Activated naive CD4-positive, alpha-beta T cell treated with anti-CD3 and anti-CD28 coated beads, Interleukin-2, amount 50 U/mL, for 24 hours (primary cell): ENCODE measurements around the gene GMDS.

Experiments used
- H3K27ac Mint-ChIP-seq: one replicate; pipeline ENCODE4 v1.8.0; 2021; ENCODE audit warnings: mild to moderate bottlenecking, mixed read lengths
- H3K27me3 Mint-ChIP-seq: one replicate; pipeline ENCODE4 v1.8.0; 2021; ENCODE audit warnings: mixed read lengths
- H3K36me3 Mint-ChIP-seq: one replicate; pipeline ENCODE4 v1.8.0; 2021; ENCODE audit warnings: mixed read lengths
- H3K4me1 Mint-ChIP-seq: one replicate; pipeline ENCODE4 v1.8.0; 2021; ENCODE audit warnings: mixed read lengths
- H3K4me3 Mint-ChIP-seq: one replicate; pipeline ENCODE4 v1.8.0; 2021; ENCODE audit warnings: mild to moderate bottlenecking, mixed read lengths
- H3K9me3 Mint-ChIP-seq: one replicate; pipeline ENCODE4 v1.8.0; 2021; ENCODE audit warnings: mixed read lengths

Gene GMDS

DNA sequence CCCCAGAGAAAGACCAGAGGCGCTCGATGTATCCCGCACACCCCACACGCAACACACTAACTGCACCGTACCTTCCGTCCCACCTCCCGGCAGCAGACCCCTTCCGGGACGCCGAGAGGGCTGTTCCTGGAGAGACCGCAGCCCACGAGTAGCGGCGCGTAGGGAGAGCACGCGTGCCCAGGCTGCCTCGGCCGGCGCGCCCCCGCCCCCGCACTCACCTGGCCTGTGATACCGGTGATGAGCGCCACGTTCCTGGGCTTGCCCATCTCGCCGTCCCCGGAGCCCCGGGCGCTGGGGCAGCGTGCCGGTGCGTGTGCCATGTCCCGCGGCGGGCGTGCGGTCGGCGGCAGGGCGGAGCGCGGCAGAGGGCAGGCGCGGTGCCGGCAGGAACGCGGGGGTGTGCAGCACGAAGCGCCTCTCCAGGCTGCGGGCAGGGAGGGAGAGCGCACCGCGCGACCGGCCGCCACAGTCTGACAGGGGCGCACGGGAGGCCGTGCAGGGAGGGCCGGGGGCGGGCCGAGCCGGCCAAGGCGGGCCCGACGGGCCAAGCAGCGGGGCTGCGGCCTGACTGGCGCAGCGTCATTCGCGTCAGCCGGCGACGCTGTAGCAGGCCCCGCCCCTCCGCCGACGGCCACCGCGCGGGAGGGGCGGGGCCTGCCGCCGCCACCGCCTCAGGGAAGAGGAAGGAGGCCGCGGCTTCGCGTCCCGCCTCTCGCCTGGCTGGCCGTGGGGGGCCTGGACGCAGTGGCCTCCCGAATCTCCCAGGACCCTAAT, at the start of gene GMDS:
TSS of gene GMDS (minus strand) at position 503 of the 774 bp plus-strand sequence.
- no peaks in the 10 kb centered on the region for H3K9me3 Mint-ChIP-seq
- H3K36me3 Mint-ChIP-seq = peaks cover 2% of the 10 kb centered on the region
- peak within 1 kb of the TSS; percentile 92 for H3K27ac Mint-ChIP-seq
- H3K27me3 Mint-ChIP-seq = no peaks in the 10 kb centered on the region
- H3K4me1 Mint-ChIP-seq = peaks cover 71% of the 10 kb centered on the region
- peak within 1 kb of the TSS; percentile 92 for H3K4me3 Mint-ChIP-seq

DNA sequence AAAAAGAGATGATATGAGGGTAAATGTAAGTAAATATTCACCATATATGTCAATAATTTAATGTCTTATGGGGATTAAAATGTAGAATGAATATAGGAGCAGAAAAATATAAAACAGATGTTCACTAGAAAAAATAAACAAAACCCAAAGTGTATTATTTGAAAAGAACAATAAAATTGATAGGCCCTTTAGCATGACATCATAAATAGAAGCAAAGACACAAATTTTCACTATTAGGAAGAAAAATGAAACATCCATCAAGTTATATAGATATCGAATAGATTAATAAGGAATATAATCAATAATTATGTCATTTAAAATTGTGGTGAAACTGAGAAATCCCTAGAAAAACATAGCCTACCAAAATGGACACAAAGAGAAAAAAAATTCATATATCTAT, 40.1 kb upstream of the GMDS start:
- Mint-ChIP-seq H3K9me3 (peaks cover 31% of the 10 kb centered on the region), H3K4me1 (no peaks in the 10 kb centered on the region), H3K27me3 (no peaks in the 10 kb centered on the region), H3K27ac (no peak overlapping the region), H3K36me3 (peaks cover 44% of the 10 kb centered on the region), H3K4me3 (no peak overlapping the region)

DNA sequence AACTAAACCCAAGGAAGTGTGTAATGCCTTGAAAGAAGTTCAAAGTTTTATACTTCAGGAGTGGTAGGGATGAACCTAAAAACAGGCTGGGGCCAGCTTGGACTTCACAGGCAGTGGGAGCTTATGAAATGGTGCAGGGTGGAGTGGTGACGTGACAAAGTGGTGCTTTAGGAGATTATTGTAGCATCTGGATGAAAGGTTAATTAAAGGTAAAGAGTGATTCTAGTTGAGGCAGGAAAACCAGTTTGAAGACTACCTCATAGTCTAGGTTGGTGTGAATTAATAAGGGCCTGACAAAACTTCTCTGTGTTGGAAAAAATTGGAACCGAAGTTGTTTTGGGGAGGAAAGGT, 30.5 kb upstream of the GMDS start:
- Mint-ChIP-seq H3K27ac (no peak overlapping the region), H3K9me3 (peaks cover 25% of the 10 kb centered on the region), H3K4me3 (no peak overlapping the region), H3K36me3 (peaks cover 53% of the 10 kb centered on the region), H3K4me1 (no peaks in the 10 kb centered on the region), H3K27me3 (no peaks in the 10 kb centered on the region)

DNA sequence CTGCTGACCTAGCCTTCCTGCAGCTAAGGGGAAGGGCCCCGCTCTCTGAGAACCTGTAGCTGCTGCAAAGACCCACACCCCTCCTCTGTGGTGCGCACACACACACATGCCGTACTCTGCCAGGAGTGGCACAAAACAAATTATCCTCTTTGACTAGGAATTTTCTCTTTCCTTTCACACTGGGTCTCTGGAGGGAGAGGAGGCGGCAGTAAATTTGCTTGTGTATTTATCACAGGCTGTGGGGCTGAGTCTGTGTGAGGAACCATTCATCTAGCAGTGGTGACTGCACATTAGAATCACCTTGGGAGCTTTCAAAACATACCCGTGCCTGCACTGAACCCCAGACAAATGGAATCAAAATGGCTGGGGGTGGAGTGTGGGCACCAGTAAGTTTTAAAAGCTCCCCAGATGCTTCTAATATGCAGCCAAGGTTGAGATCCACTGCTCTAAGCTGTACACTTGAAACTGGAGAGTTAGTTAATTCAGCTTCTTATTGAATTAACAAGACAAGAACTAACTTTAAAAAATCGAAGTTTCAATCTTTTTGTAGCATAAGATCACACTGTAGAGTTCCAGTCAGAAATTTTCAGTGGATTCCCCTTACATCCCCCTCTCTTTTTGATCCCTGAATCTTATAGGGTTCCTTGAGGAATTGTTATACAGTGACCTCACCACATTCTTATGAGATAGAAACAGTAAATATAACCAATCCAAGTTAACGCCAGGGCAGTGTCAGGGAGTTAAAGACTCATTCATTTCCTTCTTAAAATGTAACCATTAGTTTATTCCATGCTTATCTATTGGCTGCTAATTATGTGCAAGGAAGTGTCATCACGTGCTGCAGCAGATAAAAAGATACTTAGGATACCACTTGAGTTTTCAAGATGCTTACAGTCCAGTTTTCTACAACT, 29.8 kb upstream of the GMDS start:
- Mint-ChIP-seq H3K36me3 (peaks cover 52% of the 10 kb centered on the region), H3K4me1 (no peaks in the 10 kb centered on the region), H3K27ac (no peak overlapping the region), H3K27me3 (no peaks in the 10 kb centered on the region), H3K4me3 (no peak overlapping the region), H3K9me3 (peaks cover 20% of the 10 kb centered on the region)

DNA sequence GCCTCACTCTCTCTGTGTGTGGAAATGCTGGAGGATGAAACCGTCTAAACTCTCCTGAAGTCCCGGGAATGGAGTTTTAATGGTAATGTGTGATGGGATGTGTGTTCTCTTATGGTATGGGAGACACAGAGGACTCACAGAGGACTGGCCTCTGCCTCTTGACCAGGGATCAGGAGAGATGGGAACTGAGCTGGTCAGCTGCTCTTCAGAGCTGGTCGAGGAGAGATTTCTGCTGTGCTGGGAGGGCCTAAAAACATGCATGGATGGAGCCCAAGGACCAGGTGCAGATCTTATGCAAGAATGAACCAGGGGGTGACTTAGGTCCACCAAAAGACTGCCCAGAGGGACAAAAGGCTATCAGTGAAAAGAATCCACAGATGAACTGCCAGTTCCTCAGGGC, 27.3 kb upstream of the GMDS start:
- H3K9me3 Mint-ChIP-seq = peaks cover under 1% of the 10 kb centered on the region
- no peak overlapping the region for H3K27ac Mint-ChIP-seq
- no peaks in the 10 kb centered on the region for H3K4me1 Mint-ChIP-seq
- H3K4me3 Mint-ChIP-seq = no peak overlapping the region
- H3K36me3 Mint-ChIP-seq = peaks cover 46% of the 10 kb centered on the region
- no peaks in the 10 kb centered on the region for H3K27me3 Mint-ChIP-seq

DNA sequence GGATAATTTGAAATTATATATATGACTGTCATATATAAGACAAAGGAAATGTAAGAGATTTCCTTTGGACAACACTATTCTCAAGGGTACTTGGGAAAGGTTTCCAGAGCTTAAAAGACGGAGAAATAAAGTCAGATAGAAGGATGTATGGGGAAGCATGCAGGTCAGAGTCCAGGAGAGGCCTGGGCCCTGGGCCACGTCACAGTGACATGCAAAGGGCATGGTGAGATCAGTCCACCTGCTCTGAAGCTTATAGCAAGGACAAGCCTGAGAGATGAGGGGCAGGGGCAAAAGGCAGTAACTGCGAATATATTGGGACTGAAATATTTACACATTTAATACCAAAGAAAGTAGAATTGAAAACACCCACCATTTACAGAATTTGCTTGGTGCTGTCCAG, 24.6 kb upstream of the GMDS start:
- Mint-ChIP-seq H3K9me3 (no peaks in the 10 kb centered on the region), H3K27me3 (no peaks in the 10 kb centered on the region), H3K4me3 (no peak overlapping the region), H3K27ac (no peak overlapping the region), H3K4me1 (no peaks in the 10 kb centered on the region), H3K36me3 (peaks cover 45% of the 10 kb centered on the region)

DNA sequence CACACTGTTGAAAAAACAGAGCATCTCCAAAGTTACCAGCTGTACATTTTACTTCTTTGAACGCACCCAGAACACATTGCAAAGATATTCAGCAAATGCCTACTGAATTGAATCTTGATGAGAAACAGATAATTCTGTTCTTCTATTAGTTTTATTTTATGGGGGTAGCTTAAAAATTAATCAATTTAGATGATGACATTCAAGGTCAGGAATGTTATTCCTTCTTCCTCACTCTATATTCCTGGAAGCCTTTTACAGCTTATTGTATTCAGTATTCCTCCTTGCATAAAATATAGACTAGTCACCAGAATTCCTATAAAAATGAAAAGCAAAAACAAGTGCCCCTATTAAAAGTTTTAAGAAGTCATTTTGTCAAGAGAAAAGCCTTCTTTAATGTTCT, 21.4 kb upstream of the GMDS start:
- Mint-ChIP-seq H3K9me3 (no peaks in the 10 kb centered on the region), H3K36me3 (peaks cover 42% of the 10 kb centered on the region), H3K4me3 (no peak overlapping the region), H3K27me3 (no peaks in the 10 kb centered on the region), H3K4me1 (peaks cover 9% of the 10 kb centered on the region), H3K27ac (no peak overlapping the region)

DNA sequence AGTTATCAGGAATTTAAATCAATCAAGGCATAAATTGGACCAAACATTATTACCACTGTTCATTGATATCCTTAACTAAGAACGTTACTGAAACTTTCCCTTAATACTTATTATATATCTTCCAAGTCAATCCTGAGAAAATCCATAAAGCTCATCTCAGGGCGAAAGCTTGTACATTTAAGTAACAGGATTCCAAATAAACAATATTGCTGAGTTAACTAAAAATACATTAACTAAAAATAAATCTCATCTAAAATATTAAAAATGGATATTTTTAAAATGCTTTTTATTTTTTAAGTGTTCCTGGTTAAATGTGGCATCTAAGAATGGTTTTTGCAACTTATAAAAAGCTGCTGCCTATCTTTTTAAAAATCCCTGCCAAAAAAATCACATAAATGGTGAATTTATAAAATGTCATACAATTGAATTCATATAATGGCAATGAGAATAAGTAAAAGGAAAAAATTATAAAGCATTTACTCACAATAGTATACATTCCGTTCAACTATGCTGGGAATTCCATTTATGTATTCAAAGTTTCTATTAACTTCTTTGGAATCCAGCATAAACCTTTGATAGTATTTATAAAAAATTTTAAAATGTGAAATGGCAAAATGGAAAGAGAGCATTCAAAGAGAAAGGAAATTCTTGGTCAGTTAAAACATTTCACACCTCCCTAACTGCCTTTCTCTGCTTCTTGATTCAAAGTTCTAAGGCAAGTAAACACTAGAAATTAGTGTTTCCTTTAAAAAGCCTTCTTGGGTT, 20.8 kb upstream of the GMDS start:
- H3K27ac Mint-ChIP-seq = no peak overlapping the region
- peaks cover 9% of the 10 kb centered on the region for H3K4me1 Mint-ChIP-seq
- H3K36me3 Mint-ChIP-seq = peaks cover 42% of the 10 kb centered on the region
- no peaks in the 10 kb centered on the region for H3K9me3 Mint-ChIP-seq
- H3K27me3 Mint-ChIP-seq = no peaks in the 10 kb centered on the region
- H3K4me3 Mint-ChIP-seq = no peak overlapping the region

DNA sequence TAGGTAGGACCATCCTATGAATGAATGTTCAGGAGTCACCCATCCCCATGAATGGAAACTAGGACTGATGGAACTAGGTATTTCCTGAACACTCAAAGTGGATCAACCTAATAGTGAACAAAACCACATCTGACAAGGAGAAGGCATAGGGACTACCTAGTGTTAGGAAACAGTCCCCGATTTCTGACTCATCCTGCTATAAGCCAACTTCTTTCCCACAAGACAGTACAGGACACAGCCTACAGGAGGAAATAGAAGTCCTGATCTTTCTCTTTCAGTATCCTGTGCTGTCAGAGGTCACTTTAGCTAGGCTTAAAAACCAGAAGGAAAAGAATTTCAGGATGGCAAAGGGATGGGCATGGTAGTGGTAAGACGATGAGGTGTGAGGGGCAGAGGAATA, 19.5 kb upstream of the GMDS start:
- Mint-ChIP-seq H3K36me3 (peaks cover 35% of the 10 kb centered on the region), H3K9me3 (no peaks in the 10 kb centered on the region), H3K27me3 (no peaks in the 10 kb centered on the region), H3K4me3 (no peak overlapping the region), H3K27ac (no peak overlapping the region), H3K4me1 (peaks cover 9% of the 10 kb centered on the region)

DNA sequence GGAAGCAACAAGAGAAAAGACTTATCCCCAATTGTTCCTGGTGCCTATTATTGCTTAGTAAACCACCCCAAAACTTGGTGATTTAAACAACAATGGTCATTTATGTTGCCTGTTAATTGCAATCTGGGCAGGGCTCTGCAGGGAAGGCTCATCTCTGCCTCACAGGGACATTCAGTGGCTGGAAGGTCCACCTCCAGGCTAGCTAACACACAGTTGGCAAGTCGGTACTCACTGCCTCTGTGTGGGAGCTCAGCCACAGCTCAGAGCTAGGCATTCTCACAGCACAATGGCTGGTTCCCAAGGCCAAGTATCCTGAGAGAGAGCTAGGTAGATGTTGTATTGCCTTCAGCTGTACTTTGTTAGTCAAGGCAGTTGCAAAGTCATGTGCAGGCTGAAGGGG, 18.5 kb upstream of the GMDS start:
- no peaks in the 10 kb centered on the region for H3K27me3 Mint-ChIP-seq
- H3K36me3 Mint-ChIP-seq = peaks cover 32% of the 10 kb centered on the region
- no peak overlapping the region for H3K27ac Mint-ChIP-seq
- H3K4me3 Mint-ChIP-seq = no peak overlapping the region
- no peaks in the 10 kb centered on the region for H3K9me3 Mint-ChIP-seq
- peaks cover 9% of the 10 kb centered on the region for H3K4me1 Mint-ChIP-seq

DNA sequence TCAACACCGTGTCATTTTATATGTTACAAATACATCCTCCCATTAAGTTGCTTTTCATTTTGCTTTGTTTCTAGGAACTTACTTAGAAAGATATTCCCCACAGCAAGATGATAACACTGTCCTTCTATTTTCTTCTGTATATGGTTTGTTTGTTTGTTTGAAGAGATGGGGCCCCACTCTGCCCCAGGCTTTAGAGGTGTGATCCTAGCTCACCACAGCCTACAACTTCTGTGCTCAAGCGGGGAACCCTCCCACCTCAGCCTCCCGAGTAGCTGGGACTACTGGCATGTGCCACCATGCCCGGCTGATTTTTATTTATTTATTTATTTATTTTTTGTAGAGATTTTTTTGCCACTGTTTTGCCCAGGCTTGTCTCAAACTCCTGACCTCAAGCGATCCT, 14.2 kb upstream of the GMDS start:
- peaks cover 15% of the 10 kb centered on the region for H3K4me1 Mint-ChIP-seq
- H3K4me3 Mint-ChIP-seq = no peak overlapping the region
- no peaks in the 10 kb centered on the region for H3K27me3 Mint-ChIP-seq
- H3K27ac Mint-ChIP-seq = no peak overlapping the region
- H3K9me3 Mint-ChIP-seq = no peaks in the 10 kb centered on the region
- peaks cover 37% of the 10 kb centered on the region for H3K36me3 Mint-ChIP-seq

DNA sequence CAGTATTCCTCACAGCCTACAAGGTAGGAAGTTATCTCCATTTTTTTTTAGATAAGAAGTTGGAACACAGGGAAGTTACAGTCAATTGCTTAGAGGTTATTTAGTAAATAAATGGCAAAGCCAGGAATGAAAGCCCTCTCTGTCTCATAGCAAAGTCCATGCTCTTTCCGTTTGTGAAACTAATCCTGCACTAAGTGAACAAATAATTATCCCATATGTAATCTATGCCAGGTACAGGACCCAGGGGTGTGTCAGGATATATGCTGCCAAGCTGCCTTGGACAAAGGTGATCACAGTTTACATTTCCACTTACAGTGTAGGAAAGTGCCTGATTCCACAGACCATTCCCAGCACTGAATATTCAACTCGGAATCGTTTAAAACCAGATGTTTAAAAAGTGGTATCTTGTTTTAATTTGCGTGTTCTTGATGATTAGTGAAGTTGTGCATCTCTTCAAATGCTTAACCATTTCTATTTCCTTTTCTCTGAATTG, 13.6 kb upstream of the GMDS start:
- peaks cover 37% of the 10 kb centered on the region for H3K36me3 Mint-ChIP-seq
- peaks cover 15% of the 10 kb centered on the region for H3K4me1 Mint-ChIP-seq
- H3K27ac Mint-ChIP-seq = no peak overlapping the region
- H3K4me3 Mint-ChIP-seq = no peak overlapping the region
- no peaks in the 10 kb centered on the region for H3K27me3 Mint-ChIP-seq
- no peaks in the 10 kb centered on the region for H3K9me3 Mint-ChIP-seq

DNA sequence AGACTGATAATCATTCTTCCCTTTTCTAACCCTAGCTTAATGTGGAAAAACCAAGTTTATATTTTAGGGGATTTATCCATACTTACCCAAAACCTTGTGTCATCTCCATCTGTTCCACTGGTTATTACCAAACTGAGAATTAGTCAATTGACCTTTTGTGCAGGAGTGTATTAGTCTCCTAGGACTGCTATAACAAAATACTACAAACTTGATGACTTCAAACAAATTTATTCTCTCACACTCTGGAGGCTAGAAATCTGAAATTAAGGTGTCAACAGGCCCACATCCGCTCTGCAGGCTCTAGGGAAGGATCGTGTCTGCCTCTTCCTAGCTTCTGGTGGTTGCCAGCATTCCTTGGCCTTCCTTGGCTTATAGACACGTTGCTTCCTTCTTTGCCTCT, 12.7 kb upstream of the GMDS start:
- Mint-ChIP-seq H3K27me3 (no peaks in the 10 kb centered on the region), H3K4me3 (no peak overlapping the region), H3K9me3 (no peaks in the 10 kb centered on the region), H3K4me1 (peaks cover 15% of the 10 kb centered on the region), H3K36me3 (peaks cover 40% of the 10 kb centered on the region), H3K27ac (no peak overlapping the region)

DNA sequence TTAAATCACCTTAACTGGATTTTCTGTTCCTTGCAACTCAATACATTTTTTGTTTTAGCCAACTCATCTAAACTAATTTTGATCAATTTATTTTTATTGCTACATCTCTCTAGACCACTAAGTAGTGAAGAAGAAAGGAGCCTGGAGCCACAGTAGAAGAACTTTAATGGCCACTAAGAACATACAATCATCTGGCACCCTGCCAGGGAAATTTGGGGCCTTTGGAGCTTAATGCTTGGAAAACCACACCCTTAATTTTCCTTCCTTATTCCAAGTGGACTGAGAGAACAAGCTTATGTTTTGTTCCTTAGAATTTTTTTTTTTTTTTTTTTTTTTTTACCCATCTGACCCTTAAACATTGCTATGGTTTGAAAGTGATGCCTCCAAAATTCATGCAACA, 12.0 kb upstream of the GMDS start:
- Mint-ChIP-seq H3K9me3 (no peaks in the 10 kb centered on the region), H3K4me3 (no peak overlapping the region), H3K4me1 (peaks cover 10% of the 10 kb centered on the region), H3K27ac (no peak overlapping the region), H3K27me3 (no peaks in the 10 kb centered on the region), H3K36me3 (peaks cover 40% of the 10 kb centered on the region)

DNA sequence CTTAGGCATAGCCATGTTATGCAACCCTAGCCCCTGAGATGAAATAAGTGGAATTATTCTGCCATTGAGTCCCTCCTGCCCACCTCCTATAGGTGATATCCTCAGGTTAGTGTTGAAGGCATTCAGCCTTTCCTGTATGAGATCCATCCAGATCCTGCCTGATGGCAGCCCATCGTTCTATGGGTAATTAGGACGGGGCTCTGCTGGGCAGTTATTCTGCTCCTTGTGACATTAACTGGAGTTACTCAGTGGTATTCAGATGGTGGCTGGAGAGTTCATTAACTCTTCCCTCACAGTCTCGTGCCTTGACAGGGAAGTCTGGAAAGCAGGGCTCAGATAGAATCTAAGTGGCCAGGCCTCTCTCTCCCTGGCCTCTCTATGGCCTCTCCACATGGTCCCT, 9.3 kb upstream of the GMDS start:
- H3K4me3 Mint-ChIP-seq = no peak overlapping the region
- H3K27me3 Mint-ChIP-seq = no peaks in the 10 kb centered on the region
- peaks cover 6% of the 10 kb centered on the region for H3K4me1 Mint-ChIP-seq
- H3K9me3 Mint-ChIP-seq = no peaks in the 10 kb centered on the region
- no peak overlapping the region for H3K27ac Mint-ChIP-seq
- peaks cover 42% of the 10 kb centered on the region for H3K36me3 Mint-ChIP-seq
